Hepatic stellate cell (primary cell): Measurements from ENCODE around the gene MYOM3.

Experiments
- DNase-seq: peaks from one replicate; pipeline ENCODE4 v3.0.0; 2011; ENCODE audit warnings: low spot score

MYOM3 gene

DNA sequence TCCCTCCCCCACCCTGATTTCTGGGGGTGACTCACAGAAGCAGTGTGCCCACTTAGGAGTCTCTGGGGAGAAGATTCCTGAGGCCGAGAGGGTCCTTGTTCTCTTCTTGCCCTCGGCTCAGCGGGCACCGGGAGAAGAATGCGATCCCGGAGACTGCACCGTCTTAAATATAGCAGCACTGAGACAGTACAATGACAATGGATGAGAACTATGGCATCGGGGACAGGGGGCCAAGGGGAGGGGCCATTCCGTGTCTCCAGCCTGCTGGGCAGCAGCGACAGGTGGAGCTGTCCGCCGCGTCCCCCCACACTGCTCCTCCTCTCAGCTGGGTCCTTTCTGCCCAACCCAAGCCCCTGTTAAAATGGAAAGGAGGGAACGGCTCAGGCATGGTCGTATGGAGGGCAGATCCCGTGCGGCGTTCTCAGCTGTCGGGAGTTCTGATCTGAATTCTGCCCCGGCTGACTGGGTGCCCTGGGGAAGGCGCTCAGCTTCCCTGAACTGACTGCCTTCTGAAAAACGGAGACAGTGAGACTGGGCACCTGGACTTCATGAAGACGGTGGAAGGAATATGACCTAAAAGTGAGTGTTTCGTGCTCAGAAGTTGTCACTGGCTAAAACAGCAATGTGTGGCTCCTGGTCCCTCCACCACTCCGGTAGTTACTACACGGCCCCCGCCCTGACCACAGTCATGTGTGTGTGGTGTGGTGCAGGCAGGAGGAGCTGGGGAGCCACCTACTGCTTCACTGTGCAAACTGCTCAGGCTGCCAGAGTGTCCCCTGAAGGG is at the start of gene MYOM3:
Gene MYOM3 (minus strand): TSS at position 140 of the 784 bp plus-strand sequence. CDS start 3,499 bp downstream, outside the sequence.
- DNase-seq = peak; percentile 63

DNA sequence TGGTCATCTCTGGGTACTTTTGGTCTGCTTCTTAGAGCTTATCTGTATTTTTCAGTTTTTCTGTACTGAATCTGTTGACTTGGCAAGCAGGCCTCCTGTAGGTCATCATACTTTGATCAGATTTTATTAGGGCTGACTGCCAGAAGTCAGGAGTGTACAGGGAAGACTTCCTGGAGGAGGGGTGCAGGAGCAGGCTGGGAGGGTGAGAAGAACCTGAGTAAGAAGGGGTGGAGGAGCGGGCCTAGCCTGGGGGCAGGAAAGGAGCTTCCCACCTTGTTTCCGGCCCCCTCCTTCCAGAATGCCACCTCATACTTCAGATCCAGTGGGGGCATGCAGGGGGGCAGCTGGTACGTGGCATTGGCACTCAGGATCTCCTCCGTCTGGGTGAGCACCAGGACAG is 49.3 kb upstream of the MYOM3 start:
- no peak for DNase-seq

DNA sequence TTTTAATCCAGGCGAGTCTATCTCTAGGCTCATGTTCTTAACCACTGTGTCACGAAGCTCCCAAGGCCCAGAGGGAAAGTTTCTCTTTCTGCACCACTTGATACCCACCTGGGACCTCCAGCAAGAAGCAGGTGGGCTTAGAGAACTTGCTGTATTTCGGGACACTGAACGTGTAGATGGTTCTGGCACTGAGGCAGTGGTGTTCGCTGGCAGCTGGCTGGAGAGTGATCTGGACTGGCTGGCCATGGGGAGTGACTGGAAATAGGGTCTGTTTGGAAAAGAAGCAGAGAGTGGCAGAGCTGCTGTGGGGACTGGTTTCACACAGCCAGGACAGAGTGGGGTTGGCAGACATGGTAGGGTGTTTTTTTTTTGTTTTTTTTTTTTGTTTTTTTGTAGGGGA is 47.4 kb upstream of the MYOM3 start:
- no peak for DNase-seq

DNA sequence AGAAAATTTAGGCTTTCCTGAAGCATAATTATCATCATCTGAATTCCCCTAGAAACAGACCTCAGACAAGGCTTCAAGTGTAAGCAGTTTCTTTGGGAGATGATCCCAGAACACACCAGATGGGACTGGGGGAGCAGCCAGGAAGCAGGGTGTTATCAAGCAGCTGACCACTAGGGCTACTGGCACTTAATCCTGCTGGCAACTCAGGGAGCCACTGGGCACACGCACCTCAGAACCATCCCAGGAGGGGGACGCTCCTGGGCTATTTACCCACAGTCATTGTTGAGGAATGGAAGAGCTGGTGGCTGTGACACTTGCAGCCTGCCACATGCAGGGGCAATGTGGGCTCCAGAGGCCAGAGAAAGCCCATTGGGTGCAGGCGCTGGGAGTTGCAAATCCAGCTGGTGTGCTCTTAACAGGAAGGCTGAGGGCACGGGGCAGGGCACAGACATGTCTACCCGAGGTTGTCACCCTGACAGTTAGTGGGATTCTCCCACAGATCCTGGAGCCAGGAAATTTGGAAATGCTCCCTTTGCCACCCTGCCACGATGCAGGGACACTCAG is 46.1 kb upstream of the MYOM3 start:
- peak; percentile 38 for DNase-seq

DNA sequence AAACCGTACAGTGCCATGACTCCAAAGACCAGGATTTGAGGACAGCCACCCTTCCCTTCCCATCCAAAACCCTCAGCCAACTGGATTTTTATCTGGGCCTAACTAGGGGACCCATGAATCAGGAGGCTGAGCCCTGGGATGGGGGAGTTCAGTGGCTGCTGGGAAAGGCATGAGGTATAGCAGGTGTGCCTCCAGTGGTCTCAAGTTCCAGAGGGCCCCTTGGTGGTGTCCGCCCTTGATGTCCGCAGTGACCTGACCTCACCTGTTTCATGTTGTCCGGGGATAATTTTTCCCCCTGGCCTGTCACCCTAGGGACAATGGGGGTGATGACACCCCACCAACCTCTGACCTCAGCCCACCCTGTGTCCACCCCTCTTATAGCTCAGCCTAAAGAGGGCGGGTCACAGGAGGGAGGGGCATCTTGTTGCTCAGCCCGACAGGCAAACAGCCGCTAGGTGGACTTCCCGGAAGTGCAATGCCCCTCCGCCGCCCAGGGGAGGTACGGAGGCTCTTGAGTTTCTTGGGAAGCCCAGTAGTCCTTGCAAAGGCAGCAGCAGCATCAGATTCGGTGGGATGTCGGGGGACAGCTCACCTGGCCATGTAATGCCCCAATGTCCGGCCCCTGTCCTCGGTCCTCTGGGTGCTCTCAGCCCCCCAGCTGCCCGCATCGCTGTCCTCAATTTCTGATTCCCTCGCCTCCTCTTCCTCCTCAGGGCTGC is 44.8 kb upstream of the MYOM3 start:
- no peak for DNase-seq

DNA sequence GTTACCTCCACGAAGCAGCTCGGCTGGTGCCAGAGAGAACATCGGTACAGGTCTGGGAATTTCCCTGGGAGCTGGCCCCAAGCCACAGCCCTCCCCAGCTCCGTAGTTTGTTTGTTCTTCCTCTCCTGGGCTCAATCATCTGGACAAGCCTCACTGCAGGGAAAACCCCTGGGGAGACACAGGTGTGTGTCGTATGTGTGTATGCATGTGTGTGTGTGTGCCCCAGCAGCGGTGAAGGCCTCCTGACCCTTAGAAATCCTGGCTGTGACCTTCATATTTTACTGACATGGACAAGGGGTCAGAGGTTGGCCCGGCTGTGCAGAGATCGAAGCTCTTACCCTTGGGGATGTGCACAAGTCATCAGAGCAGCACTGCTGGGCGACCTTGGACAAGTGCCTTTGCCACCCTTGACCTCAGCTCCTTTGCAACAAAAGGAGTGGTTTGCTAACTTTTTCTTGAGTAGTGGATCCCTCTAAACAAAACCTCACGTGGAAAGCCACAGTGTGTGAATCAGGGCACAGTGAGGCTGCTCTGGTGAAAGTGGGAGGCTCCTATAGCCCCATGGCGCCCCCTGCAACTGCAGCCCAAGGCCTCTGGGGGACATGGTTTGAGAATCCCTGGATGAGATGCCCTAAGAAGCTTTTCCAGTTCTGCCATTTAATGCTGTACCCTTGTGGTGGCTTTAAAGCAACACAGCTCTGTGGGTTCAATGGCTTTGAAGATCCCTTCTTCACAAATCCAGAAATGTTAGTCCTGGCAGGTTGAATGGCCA is 43.3 kb upstream of the MYOM3 start:
- DNase-seq = no peak

DNA sequence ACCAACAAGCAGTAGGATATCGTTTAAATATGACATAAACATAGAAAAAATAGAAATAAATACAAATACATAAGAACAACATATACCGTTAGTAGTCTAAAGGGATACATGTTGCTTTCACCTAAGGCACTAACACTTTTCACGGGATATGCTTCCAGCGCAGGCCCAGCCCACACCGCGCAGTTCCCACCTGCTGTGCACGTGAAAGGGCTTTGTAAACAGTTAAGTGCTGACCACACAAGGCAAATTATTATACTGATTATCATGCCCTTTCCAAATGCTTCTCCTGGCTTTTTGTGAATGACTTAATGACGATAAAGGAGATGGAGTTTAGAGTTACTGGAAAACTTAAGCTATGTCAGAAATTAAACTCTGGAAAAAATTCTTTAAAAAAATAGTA is 42.3 kb upstream of the MYOM3 start:
- DNase-seq = no peak

DNA sequence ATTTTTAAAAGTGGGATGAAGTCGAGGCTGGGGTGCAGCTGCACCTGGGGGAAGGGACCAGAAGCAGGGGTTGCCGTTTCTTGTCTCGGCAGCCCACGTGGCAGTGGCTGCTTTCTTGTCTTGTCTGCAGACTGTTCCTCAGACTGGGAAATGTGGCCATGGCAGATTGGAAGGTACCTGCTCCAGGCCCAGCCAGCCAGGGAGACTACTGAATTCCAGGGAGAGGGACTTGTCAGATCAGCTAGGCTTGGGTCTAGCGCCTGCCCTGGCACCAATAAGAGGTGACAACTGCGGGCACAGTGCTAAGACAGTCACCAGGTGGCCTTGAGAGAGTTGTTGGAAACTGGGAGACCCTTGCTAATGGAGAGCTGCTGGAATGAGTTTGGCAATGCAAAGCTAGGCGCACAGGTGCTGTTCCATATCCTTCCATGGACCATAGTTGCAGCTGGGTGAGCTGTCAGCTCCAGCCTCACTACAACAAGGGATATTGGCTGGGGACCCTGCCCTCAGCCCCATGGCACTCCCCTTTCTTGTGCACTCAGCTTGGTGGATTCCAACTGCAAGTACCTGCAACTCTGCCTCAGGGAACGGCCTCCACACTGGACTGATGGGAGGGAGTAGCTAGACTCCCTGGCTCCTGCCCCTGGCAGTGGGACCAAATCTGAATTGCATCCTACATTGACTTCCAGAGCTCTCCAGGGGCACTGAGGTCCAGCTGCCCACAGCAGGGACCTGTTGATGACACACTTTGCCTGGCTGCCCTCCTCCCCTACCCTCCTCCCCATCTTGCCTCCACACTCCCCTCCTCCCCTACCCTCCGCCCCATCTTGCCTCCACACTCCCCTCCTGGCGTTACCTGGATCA is 40.9 kb upstream of the MYOM3 start:
- no peak for DNase-seq

DNA sequence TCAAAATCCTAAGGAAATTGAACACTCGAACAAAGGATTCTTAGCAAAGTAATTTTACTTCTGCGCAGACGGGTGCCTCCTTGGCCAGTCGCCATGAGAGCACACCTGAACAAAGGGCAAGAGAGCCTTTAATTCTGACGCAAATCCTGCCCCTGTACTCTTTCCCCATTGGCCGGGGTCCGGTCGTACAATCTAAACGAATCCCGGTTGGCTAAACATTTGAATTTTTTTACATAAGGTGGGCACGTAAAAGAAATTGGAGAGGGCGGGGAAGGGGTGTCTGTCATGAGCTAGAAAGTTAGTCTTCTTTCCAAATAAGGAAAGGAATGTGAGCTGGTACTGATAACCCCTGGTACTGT is 39.2 kb upstream of the MYOM3 start:
- no peak for DNase-seq

DNA sequence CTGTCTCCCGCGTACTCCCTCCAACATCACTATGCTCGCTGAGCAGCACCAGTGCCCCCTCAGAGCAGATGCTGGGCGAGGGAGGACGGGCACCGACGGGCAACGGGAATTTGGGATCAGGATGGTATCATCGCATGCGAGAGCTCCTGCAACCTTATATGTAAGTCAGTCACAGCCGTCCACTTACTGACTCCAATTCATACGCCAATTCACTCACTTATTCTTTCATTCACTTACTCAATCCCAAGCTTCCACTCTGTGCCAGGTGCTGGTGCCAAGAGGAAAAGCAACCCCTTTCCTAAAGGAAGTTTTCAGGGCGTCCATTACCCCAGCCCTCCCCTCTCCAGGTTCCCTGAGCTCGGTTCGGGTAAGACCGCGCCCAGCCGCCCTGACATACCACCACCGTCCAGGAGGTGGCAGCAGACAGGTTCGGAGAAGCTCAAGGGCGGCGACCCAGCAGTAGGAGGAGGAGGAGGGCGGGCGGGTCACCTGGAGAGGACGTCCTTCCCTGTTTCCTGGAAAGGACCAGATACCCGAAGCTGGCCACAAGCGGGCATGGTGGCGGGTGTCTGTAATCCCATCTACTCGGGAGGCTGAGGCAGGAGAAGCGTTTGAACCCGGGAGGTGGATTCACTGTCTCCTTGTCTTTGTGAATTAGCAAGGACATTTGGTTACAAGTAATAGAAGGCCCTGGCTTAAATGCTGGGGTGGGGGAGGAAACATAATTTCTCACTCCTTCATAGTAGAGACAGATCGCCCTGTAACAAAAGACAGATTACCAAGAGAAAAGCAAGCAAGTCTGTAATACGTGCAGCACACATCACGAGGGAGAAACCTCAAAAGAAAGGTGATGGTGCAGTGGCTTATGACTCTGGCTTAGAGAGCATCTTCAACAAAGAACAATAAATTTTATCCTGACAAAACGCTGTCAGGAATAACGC is 38.6 kb upstream of the MYOM3 start:
- DNase-seq = peak; percentile 76

DNA sequence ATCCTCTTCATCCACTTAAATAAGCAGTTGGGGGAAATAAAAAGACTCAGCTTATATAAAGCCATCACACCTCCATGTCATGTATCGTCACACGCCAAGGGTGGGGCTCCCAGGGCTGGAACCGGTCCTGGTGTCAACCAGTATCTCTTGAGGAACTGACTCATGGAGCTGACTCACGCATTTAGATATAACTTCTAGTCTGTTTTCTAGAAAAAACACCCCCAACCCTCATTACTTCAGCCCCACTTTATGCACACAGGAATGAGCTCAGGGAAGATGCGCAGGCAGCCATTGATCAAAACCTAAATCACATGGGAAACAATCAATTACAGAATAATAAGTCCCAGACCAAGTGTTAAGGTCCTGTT is 37.9 kb upstream of the MYOM3 start:
- peak; percentile 83 for DNase-seq

DNA sequence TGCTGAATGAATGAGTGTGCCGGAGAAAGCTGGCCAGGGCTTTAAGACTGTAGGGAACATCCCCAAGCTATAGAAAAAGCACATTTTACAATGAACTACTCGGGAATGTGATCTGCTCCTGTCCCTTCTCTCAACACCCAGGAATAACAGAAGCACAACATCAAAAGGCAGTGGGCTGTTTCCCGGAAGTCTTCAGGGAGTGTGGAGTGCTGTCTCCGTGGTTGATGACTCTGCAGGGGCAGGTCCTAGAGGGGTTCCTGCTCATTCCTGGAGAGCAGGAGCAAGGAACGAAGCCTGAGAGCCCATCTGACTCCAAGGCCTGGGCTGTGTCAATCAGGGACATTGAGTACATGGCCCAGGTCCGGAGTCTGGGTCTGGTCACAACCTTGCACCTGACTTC is 35.9 kb upstream of the MYOM3 start:
- no peak for DNase-seq

DNA sequence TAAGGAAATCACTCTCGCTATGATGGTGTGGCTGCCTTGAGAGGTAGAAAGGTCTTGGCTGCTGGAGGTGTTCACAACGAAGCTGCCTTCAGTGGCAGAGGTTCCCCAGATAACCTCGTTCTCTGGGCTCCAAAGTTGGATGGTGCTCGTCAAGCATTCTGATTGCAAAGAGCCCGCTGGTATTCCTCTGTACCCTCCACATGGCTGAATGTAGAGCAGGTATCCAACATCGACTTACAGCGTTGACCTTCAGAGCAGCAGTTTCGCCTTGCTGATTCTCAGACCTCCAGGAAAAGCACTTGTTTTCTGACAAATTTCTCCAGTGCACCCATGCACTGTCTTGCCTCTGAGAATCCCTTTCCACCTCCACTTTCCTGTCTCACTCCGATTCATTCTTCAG is 35.3 kb upstream of the MYOM3 start:
- no peak for DNase-seq

DNA sequence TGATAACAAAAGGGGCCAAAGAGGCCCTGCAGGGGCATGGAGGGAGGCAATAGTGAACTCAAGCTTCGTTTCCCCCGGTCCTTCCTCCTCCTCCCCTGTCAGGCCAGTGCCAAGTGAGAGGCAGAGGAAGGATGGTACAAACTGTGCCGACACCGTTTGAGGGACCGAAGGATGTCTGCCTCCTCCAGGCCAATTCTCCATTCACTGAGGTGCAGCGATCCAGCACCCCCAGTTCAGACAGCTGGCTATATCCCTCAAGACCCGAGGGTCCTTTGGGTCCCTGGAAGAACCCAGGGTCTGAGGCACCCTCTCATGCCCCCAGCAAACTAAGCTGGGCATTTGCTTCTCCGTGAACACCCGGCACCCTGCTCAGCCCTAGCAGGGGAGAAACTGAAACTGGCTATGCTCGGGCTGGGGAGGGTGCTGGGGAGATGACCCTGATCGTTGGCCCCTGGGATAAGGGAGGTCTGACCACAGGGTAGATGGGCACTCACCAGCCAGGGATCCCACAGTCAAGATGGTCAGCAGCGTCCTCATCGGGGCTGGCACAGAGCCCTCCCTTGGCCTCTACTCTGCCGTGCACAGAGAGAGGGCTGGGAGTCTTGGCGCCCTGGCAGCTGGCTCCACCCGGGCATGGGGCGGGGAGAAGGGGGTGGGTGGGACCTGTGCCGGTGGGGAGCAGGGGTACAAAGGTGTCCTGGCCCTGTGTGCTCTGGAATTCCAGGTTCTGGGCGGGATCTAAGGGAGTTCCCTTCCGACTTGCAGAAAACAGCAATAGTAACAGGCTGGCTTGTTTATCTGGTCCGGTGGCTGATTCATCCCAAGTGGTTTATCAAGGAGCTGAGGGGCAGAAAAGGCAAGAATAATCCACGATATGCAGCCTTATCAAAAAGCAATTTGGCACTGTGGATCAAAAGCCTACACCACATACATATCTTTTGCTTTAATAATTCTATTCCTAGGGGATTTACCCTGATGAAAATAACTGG is 30.9 kb upstream of the MYOM3 start, which contains the start of gene IL22RA1:
Gene IL22RA1 (minus strand): TSS at position 595 of the 989 bp plus-strand sequence. CDS start 58 bp downstream, at position 537.
- peak; percentile 44 for DNase-seq

DNA sequence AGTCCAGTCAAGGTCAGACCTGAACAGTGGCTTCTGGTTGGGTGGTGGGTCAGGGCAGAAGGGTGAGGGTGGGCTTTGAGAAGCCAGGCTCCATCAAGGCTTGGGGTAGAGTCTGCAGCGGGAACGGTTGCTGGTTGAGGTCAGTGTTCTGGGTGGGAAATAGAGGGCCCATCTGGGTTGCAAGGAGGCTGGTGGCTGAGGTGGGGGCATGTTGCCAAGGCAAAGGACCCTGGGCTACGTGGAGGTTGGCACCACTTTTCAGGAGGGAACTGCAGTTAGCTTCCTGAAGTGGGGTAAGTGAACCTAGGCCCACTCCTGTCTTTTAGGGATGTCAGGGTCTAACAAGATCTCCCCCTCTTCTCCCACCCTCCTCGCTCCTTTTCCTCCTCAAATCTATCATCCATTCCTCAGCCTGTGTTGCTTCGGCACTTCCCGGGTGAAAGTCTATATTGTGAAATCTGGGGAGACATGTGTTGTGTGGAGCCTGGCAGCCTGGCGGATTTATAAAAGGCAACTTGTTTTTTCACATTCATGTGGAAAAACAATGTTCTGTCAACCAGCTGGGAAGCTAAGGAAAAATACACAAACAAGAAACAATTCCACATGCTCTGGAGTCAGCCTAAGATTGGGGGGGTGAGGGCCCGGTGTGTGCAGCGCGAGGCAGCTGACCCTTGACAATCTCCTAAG is 29.5 kb upstream of the MYOM3 start:
- DNase-seq = no peak

DNA sequence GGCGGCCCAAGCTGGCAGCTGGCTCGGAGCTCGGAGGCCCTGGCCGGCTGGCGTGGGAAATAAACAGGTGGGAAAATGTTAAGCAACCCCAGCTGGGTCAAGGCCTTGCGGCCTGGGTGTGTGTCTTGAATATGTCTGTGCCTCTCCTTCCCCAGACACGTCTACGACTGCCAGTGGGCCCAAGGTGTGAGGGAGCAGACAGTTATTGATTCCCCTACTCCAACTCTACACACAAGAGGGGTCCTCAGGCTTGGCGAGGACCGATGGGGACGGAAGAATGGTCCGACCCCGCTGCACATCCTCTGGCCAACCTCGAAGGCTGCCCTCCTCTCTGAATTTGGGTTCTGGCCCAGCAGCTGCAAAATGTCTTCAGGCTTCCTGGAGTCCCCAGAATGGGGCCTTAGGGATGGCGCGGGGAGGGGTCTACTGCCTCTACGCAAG is 28.8 kb upstream of the MYOM3 start:
- no peak for DNase-seq

DNA sequence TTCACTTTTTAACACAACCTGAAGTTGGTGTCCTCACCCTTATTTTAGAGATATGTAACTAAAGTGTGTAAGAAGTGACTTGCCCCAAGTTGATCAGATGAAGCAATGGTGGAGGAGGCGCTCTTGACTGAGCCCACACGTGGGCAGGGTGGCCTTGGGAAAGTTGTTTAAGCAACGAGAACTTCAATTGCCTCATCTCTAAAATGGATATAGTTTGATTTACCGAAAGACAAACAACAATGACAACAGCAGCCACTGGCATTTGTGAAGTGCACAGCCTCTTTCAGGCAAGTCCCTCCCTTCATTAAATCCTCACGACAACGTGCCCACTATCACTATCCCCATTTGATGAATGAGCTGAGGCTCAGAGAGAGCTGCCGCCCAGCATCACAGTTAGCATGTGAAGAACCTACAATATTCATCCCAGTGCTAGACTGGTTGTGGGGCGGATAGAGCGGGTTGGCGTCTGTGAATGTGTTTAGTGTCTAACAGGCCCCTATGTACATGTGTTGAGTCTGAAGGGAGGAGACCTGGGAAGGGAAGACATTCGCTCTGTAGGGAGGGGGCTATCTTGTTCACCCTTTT is 28.0 kb upstream of the MYOM3 start:
- DNase-seq = no peak

DNA sequence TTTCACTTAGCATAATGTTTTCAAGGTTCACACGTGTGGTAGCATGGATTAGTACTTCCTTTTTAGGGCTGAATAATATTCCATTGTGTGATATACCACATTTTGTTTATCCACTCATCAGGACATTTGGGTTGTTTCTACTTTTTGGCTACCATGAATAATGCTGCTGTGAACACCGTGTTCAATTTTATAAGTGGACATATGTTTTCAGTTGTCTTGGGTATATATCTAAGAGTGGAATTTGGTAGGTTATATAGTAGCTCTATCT is 27.2 kb upstream of the MYOM3 start:
- DNase-seq = no peak
